ENCODE measurements around the gene CADPS. TPM values are rescaled to one million over a fixed set of nuclear protein-coding genes. Genes with fewer than 3 reads are reported as not detected.

CADPS gene
- total RNA-seq, 1 experiment from 2014 or later: 7.0 TPM

- H3K4me1 Mint-ChIP-seq: peaks cover 16% of the 10 kb centered on the region
- H3K27ac Mint-ChIP-seq: no peak overlapping the region
- ATAC-seq (no peak), DNase-seq (ENCODE audit: low spot score) (no peak)
- ChIA-PET POLR2A (no interaction called here), CTCF (interaction anchor here (0.8 to 3.9 kb wide), 8 partner anchors 11 to 356 kb away, joined by 3 to 77 read pairs (median 22); no protein-coding TSS in a partner anchor)
- no peaks in the 10 kb centered on the region for H3K36me3 Mint-ChIP-seq
- 0 out of 2 replicates have a peak, but pooled peaks cover 4% of the 10 kb centered on the region for H3K27me3 Mint-ChIP-seq (ENCODE audit: low read depth)
- H3K9me3 Mint-ChIP-seq: no peaks in the 10 kb centered on the region
- no peak overlapping the region for H3K4me3 Mint-ChIP-seq
- TF ChIP-seq GABPB1 (CRISPR knock-in tag; IDR thresholded peaks at IDR 0.05): no peak
- TF ChIP-seq FOXK1 (CRISPR knock-in tag; IDR thresholded peaks at IDR 0.05): no peak
- no peak for TF ChIP-seq MXD4 (CRISPR knock-in tag; IDR thresholded peaks at IDR 0.05; ENCODE audit: borderline replicate concordance)
- TF ChIP-seq ATF6 (CRISPR knock-in tag; IDR thresholded peaks at IDR 0.05): no peak
- no peak for TF ChIP-seq ZBTB21 (CRISPR knock-in tag; IDR thresholded peaks at IDR 0.05; ENCODE audit: borderline replicate concordance)
- TF ChIP-seq ATF1 (CRISPR knock-in tag; IDR thresholded peaks at IDR 0.05): no peak
- TF ChIP-seq AFF4 (CRISPR knock-in tag; IDR thresholded peaks at IDR 0.05; ENCODE audit: borderline replicate concordance): no peak
- no peak for TF ChIP-seq ELF4 (CRISPR knock-in tag; IDR thresholded peaks at IDR 0.05; ENCODE audit: low read depth)
- no peak for TF ChIP-seq JAZF1 (CRISPR knock-in tag; IDR thresholded peaks at IDR 0.05)
- TF ChIP-seq SOX15 (CRISPR knock-in tag; IDR thresholded peaks at IDR 0.05): no peak
- no peak for TF ChIP-seq ZNF425 (CRISPR knock-in tag; conservative IDR thresholded peaks at IDR 0.05)
- TF ChIP-seq, protein P1, sequence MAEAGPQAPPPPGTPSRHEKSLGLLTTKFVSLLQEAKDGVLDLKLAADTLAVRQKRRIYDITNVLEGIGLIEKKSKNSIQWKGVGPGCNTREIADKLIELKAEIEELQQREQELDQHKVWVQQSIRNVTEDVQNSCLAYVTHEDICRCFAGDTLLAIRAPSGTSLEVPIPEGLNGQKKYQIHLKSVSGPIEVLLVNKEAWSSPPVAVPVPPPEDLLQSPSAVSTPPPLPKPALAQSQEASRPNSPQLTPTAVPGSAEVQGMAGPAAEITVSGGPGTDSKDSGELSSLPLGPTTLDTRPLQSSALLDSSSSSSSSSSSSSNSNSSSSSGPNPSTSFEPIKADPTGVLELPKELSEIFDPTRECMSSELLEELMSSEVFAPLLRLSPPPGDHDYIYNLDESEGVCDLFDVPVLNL (CRISPR knock-in tag; IDR thresholded peaks at IDR 0.05; ENCODE audit: borderline replicate concordance, low read depth): no peak
- TF ChIP-seq, protein P2, sequence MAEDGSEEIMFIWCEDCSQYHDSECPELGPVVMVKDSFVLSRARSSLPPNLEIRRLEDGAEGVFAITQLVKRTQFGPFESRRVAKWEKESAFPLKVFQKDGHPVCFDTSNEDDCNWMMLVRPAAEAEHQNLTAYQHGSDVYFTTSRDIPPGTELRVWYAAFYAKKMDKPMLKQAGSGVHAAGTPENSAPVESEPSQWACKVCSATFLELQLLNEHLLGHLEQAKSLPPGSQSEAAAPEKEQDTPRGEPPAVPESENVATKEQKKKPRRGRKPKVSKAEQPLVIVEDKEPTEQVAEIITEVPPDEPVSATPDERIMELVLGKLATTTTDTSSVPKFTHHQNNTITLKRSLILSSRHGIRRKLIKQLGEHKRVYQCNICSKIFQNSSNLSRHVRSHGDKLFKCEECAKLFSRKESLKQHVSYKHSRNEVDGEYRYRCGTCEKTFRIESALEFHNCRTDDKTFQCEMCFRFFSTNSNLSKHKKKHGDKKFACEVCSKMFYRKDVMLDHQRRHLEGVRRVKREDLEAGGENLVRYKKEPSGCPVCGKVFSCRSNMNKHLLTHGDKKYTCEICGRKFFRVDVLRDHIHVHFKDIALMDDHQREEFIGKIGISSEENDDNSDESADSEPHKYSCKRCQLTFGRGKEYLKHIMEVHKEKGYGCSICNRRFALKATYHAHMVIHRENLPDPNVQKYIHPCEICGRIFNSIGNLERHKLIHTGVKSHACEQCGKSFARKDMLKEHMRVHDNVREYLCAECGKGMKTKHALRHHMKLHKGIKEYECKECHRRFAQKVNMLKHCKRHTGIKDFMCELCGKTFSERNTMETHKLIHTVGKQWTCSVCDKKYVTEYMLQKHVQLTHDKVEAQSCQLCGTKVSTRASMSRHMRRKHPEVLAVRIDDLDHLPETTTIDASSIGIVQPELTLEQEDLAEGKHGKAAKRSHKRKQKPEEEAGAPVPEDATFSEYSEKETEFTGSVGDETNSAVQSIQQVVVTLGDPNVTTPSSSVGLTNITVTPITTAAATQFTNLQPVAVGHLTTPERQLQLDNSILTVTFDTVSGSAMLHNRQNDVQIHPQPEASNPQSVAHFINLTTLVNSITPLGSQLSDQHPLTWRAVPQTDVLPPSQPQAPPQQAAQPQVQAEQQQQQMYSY (CRISPR knock-in tag; IDR thresholded peaks at IDR 0.05): no peak
- TF ChIP-seq, protein P3, sequence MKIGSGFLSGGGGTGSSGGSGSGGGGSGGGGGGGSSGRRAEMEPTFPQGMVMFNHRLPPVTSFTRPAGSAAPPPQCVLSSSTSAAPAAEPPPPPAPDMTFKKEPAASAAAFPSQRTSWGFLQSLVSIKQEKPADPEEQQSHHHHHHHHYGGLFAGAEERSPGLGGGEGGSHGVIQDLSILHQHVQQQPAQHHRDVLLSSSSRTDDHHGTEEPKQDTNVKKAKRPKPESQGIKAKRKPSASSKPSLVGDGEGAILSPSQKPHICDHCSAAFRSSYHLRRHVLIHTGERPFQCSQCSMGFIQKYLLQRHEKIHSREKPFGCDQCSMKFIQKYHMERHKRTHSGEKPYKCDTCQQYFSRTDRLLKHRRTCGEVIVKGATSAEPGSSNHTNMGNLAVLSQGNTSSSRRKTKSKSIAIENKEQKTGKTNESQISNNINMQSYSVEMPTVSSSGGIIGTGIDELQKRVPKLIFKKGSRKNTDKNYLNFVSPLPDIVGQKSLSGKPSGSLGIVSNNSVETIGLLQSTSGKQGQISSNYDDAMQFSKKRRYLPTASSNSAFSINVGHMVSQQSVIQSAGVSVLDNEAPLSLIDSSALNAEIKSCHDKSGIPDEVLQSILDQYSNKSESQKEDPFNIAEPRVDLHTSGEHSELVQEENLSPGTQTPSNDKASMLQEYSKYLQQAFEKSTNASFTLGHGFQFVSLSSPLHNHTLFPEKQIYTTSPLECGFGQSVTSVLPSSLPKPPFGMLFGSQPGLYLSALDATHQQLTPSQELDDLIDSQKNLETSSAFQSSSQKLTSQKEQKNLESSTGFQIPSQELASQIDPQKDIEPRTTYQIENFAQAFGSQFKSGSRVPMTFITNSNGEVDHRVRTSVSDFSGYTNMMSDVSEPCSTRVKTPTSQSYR (CRISPR knock-in tag; IDR thresholded peaks at IDR 0.05): no peak
Measured at GRCh38 chr3:62872318-62872717, 2.9 kb downstream of the CADPS start.
